ENCODE measurements around the gene FAM53B.

Gene FAM53B

GRCh38 chr10:124569623-124570470, 174.3 kb downstream of the FAM53B start:
- DNase-seq = no peak

Measured in GOT3 (cell line).